Gastrocnemius medialis (tissue), 4 donors: ENCODE data around the gene SPEN.

ENCODE experiments used
- POLR2A ChIP-seq, 2 donors: fragments of 450-650 bp; IDR thresholded peaks; one replicate each; pipeline ENCODE4 v1.6.1; 2017; ENCODE audit warnings: antibody characterized with exemption in 2 of 2, mild to moderate bottlenecking in 2 of 2, moderate library complexity in 2 of 2
- TF ChIP-seq, protein P1 (sequence below), 5 experiments: fragments of 450-650 bp in 3 of 5; fragments of 200-600 bp in 2 of 5; sonication (generic) in 2 of 5; IDR thresholded peaks in 4 of 5; conservative IDR thresholded peaks in 1 of 5; 1 replicate in 4 of 5; 2 replicates in 1 of 5; pipeline ENCODE4 v1.5.1; 2016 to 2019; ENCODE audit warnings: antibody characterized with exemption in 5 of 5, mild to moderate bottlenecking in 3 of 5, moderate library complexity in 3 of 5

DNA sequence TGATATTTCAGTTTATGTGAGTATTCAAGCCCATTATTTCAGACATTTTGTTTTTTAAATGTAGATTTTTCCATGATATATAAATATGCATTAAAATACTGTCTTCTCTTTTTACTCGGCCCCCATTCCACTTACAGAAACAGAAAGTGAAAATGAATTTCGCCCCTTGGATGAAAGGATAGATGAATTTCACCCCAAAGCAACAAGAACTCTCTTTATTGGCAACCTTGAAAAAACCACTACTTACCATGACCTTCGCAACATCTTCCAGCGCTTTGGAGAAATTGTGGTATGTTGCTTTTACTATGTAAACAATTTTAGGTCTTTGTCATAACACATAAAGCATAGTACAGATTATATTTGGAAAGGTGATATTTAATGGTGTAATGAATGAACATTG is 68.5 kb downstream of the SPEN start:
- TF ChIP-seq, protein P1, sequence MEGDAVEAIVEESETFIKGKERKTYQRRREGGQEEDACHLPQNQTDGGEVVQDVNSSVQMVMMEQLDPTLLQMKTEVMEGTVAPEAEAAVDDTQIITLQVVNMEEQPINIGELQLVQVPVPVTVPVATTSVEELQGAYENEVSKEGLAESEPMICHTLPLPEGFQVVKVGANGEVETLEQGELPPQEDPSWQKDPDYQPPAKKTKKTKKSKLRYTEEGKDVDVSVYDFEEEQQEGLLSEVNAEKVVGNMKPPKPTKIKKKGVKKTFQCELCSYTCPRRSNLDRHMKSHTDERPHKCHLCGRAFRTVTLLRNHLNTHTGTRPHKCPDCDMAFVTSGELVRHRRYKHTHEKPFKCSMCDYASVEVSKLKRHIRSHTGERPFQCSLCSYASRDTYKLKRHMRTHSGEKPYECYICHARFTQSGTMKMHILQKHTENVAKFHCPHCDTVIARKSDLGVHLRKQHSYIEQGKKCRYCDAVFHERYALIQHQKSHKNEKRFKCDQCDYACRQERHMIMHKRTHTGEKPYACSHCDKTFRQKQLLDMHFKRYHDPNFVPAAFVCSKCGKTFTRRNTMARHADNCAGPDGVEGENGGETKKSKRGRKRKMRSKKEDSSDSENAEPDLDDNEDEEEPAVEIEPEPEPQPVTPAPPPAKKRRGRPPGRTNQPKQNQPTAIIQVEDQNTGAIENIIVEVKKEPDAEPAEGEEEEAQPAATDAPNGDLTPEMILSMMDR (IDR thresholded peaks at IDR 0.05 in 4 of 5, conservative IDR thresholded peaks at IDR 0.05 in 1 of 5): no peak
- no peak for TF ChIP-seq POLR2A (IDR thresholded peaks at IDR 0.05)
